NCI-H2227 (cell line): ENCODE data around the gene SCML1.

Experiments
- DNase-seq: peaks from one replicate; lab custom pipeline; 2025; ENCODE audit not compliant: unreplicated experiment; lab: John Stamatoyannopoulos, UW

The SCML1 gene

GRCh38 chrX:17788956-17789562, 51.8 kb downstream of the SCML1 start:
- no peak for DNase-seq

GRCh38 chrX:17792826-17793225, 55.5 kb downstream of the SCML1 start:
- DNase-seq = no peak

GRCh38 chrX:17798921-17799320, 61.6 kb downstream of the SCML1 start:
- no peak for DNase-seq

- DNase-seq = no peak
These were observed 64.1 kb downstream of the SCML1 start for GRCh38 chrX:17801431-17801830.

- DNase-seq = no peak
These were observed 65.5 kb downstream of the SCML1 start for GRCh38 chrX:17802756-17803155.

- DNase-seq = no peak
These were observed 66.2 kb downstream of the SCML1 start for GRCh38 chrX:17803449-17803848.
